Measurements from ENCODE around the gene LKAAEAR1.

The LKAAEAR1 gene

GRCh38 chr20:64116541-64117431 is 32.6 kb upstream of the LKAAEAR1 start:
- Histone ChIP-seq H3K4me3 (ENCODE audit: low read depth in 1 of 2, low read length in 2 of 2) (no peak overlapping the region), H3K4me2 (ENCODE audit: insufficient read depth, low read length) (no peak overlapping the region), H3K27me3 (ENCODE audit: insufficient read depth, low read length, poor library complexity) (peaks cover 4% of the 10 kb centered on the region), H3K9ac (ENCODE audit: low read depth, low read length) (no peak overlapping the region), H3K79me2 (ENCODE audit: insufficient read depth, low read length) (no peaks in the 10 kb centered on the region), H3K36me3 (ENCODE audit: insufficient read depth, low read length) (no peaks in the 10 kb centered on the region), H2AFZ (ENCODE audit: low read depth, low read length) (no peak overlapping the region), H3K9me3 (ENCODE audit: insufficient read depth, low read length, severe bottlenecking) (no peaks in the 10 kb centered on the region), H4K20me1 (ENCODE audit: insufficient read depth, low read length) (peaks cover 13% of the 10 kb centered on the region), H3K4me1 (ENCODE audit: insufficient read depth, low read length) (peaks cover 14% of the 10 kb centered on the region), H3K27ac (ENCODE audit: low read length) (no peak overlapping the region)
- ATAC-seq (ENCODE audit: insufficient read depth, low read depth) (no peak), DNase-seq (no peak)
- no peak for TF ChIP-seq CTCF (IDR thresholded peaks at IDR 0.05; ENCODE audit: borderline replicate concordance, extremely low read depth, low read length, poor library complexity, severe bottlenecking)
- TF ChIP-seq EZH2 (IDR thresholded peaks at IDR 0.05; ENCODE audit: borderline replicate concordance, low read depth, low read length, severe bottlenecking) = no peak

GRCh38 chr20:64116016-64116415 is 31.8 kb upstream of the LKAAEAR1 start:
- Histone ChIP-seq H3K4me2 (ENCODE audit: insufficient read depth, low read length) (no peak overlapping the region), H2AFZ (ENCODE audit: low read depth, low read length) (no peak overlapping the region), H3K27ac (ENCODE audit: low read length) (no peak overlapping the region), H3K36me3 (ENCODE audit: insufficient read depth, low read length) (no peaks in the 10 kb centered on the region), H3K9me3 (ENCODE audit: insufficient read depth, low read length, severe bottlenecking) (no peaks in the 10 kb centered on the region), H3K79me2 (ENCODE audit: insufficient read depth, low read length) (no peaks in the 10 kb centered on the region), H3K4me1 (ENCODE audit: insufficient read depth, low read length) (peaks cover 14% of the 10 kb centered on the region), H3K27me3 (ENCODE audit: insufficient read depth, low read length, poor library complexity) (peaks cover 4% of the 10 kb centered on the region), H3K9ac (ENCODE audit: low read depth, low read length) (no peak overlapping the region), H4K20me1 (ENCODE audit: insufficient read depth, low read length) (peaks cover 13% of the 10 kb centered on the region), H3K4me3 (ENCODE audit: low read depth in 1 of 2, low read length in 2 of 2) (no peak overlapping the region)
- no peak for ATAC-seq (ENCODE audit: insufficient read depth, low read depth)
- TF ChIP-seq CTCF (IDR thresholded peaks at IDR 0.05; ENCODE audit: borderline replicate concordance, extremely low read depth, low read length, poor library complexity, severe bottlenecking) = no peak
- TF ChIP-seq EZH2 (IDR thresholded peaks at IDR 0.05; ENCODE audit: borderline replicate concordance, low read depth, low read length, severe bottlenecking) = no peak
- DNase-seq = no peak

- Histone ChIP-seq H3K9me3 (ENCODE audit: insufficient read depth, low read length, severe bottlenecking) (no peaks in the 10 kb centered on the region), H3K79me2 (ENCODE audit: insufficient read depth, low read length) (no peaks in the 10 kb centered on the region), H3K9ac (ENCODE audit: low read depth, low read length) (no peak overlapping the region), H2AFZ (ENCODE audit: low read depth, low read length) (no peak overlapping the region), H3K4me3 (ENCODE audit: low read depth in 1 of 2, low read length in 2 of 2) (no peak overlapping the region), H3K4me1 (ENCODE audit: insufficient read depth, low read length) (peaks cover 10% of the 10 kb centered on the region), H3K27me3 (ENCODE audit: insufficient read depth, low read length, poor library complexity) (peaks cover 4% of the 10 kb centered on the region), H3K36me3 (ENCODE audit: insufficient read depth, low read length) (no peaks in the 10 kb centered on the region), H3K27ac (ENCODE audit: low read length) (no peak overlapping the region), H3K4me2 (ENCODE audit: insufficient read depth, low read length) (no peak overlapping the region), H4K20me1 (ENCODE audit: insufficient read depth, low read length) (peaks cover 13% of the 10 kb centered on the region)
- no peak for TF ChIP-seq CTCF (IDR thresholded peaks at IDR 0.05; ENCODE audit: borderline replicate concordance, extremely low read depth, low read length, poor library complexity, severe bottlenecking)
- TF ChIP-seq EZH2 (IDR thresholded peaks at IDR 0.05; ENCODE audit: borderline replicate concordance, low read depth, low read length, severe bottlenecking) = no peak
- DNase-seq = no peak
- no peak for ATAC-seq (ENCODE audit: insufficient read depth, low read depth)
Measured at GRCh38 chr20:64115171-64115911, 31.1 kb upstream of the LKAAEAR1 start.
